HCT116 (cell line): ENCODE measurements around the gene PGGHG. TPM values are rescaled to one million over a fixed set of nuclear protein-coding genes. Genes with fewer than 3 reads are reported as not detected.

ENCODE experiments used
- ATAC-seq: fragments of 200-7000 bp; cut with Tn5 transposase; 2 replicates; pipeline ENCODE4 v1.9.1; 2020; ENCODE audit warnings: mild to moderate bottlenecking, moderate library complexity
- BruUV-seq: library from RNA; stranded (reverse); fragments of 400-500 nt; replicated peaks from 2 replicates; lab custom pipeline; 2021; lab: Mats Ljungman, UMichigan
- CTCF ChIA-PET: fragments of 300-600 bp; sonication (Branson Sonifier 250); formaldehyde crosslinking; loops from one replicate; lab custom pipeline; 2021; ENCODE audit warnings: antibody characterized with exemption; lab: Charles Lee
- POLR2A ChIA-PET: fragments of 300-600, 350-600 bp; sonication (Branson Sonifier 250); formaldehyde crosslinking; loops from one replicate; lab custom pipeline; 2021; ENCODE audit warnings: antibody characterized with exemption; lab: Charles Lee
- RAD21 ChIA-PET, 2 experiments: fragments of 300-600 bp; sonication (Branson Sonifier 250); formaldehyde crosslinking; loops; one replicate each; lab custom pipeline; 2023; ENCODE audit warnings: low total read pairs in 2 of 2; ENCODE audit not compliant: uncharacterized antibody in 2 of 2, unreplicated experiment in 2 of 2, low non-redundant PET in 1 of 2; lab: Charles Lee
- DNase-seq: peaks from one replicate; pipeline ENCODE4 v3.0.0-alpha.2; 2010; ENCODE audit warnings: low read depth, low spot score
- H2AFZ ChIP-seq: fragments of 200-600 bp; shearing (Covaris generic), sonication (generic); 2 replicates; pipeline ENCODE4 v1.6.1; 2017; ENCODE audit warnings: low read depth, mixed run types, mixed read lengths, antibody characterized with exemption, low read length; ENCODE audit not compliant: poor library complexity, severe bottlenecking
- H3K27ac ChIP-seq: 2 replicates; pipeline ENCODE4 v1.5.1; 2012; ENCODE audit warnings: low read depth, low read length
- H3K27me3 ChIP-seq: fragments of 200-600 bp; sonication (generic); 2 replicates; pipeline ENCODE4 v1.6.1; 2016; ENCODE audit warnings: mixed run types, low read length, mixed read lengths; ENCODE audit not compliant: insufficient read depth
- H3K36me3 ChIP-seq, 2 experiments: fragments of 200-500 bp in 1 of 2; fragments of 200-600 bp in 1 of 2; sonication (Bioruptor generic) in 1 of 2; sonication (generic) in 1 of 2; 2 replicates each; pipeline versions ENCODE4 v1.5.1 to v1.6.1; 2014 to 2016; ENCODE audit warnings: low read length in 2 of 2, inconsistent platforms in 1 of 2, mixed read lengths in 1 of 2, mixed run types in 1 of 2; ENCODE audit not compliant: insufficient read depth in 2 of 2, control insufficient read depth in 1 of 2
- H3K4me1 ChIP-seq, 2 experiments: fragments of 200-600 bp in 1 of 2; sonication (generic) in 1 of 2; 2 replicates each; pipeline versions ENCODE4 v1.5.1 to v1.6.1; 2012 to 2017; ENCODE audit warnings: low read length in 2 of 2, inconsistent platforms in 1 of 2, mild to moderate bottlenecking in 1 of 2, mixed read lengths in 1 of 2, mixed run types in 1 of 2, moderate library complexity in 1 of 2; ENCODE audit not compliant: insufficient read depth in 2 of 2, control insufficient read depth in 1 of 2
- H3K4me2 ChIP-seq: fragments of 200-600 bp; sonication (generic); 2 replicates; pipeline ENCODE4 v1.6.1; 2017; ENCODE audit warnings: mixed run types, low read length, mixed read lengths
- H3K4me3 ChIP-seq, 2 experiments: fragments of 200-600 bp in 1 of 2; sonication (generic) in 1 of 2; replicated peaks in 1 of 2; 2 replicates each; pipeline ENCODE4 v1.5.1; 2011 to 2016; ENCODE audit warnings: low read length in 2 of 2, control low read depth in 1 of 2, low read depth in 1 of 2, mild to moderate bottlenecking in 1 of 2, mixed read lengths in 1 of 2, mixed run types in 1 of 2
- H3K79me2 ChIP-seq: fragments of 200-600 bp; sonication (generic); 2 replicates; pipeline ENCODE4 v1.6.1; 2017; ENCODE audit warnings: mild to moderate bottlenecking, mixed run types, low read length, moderate library complexity, mixed read lengths; ENCODE audit not compliant: insufficient read depth
- H3K9ac ChIP-seq: fragments of 200-600 bp; sonication (generic); 2 replicates; pipeline ENCODE4 v1.6.1; 2016; ENCODE audit warnings: low read length, mixed read lengths
- H3K9me2 ChIP-seq: fragments of 200-600 bp; sonication (generic), shearing (Covaris generic); 2 replicates; pipeline ENCODE4 v1.6.1; 2017; ENCODE audit warnings: mixed run types, mild to moderate bottlenecking, moderate library complexity; ENCODE audit not compliant: insufficient read depth
- H3K9me3 ChIP-seq, 2 experiments: fragments of 200-500 bp in 1 of 2; fragments of 200-600 bp in 1 of 2; sonication (Bioruptor generic) in 1 of 2; sonication (generic) in 1 of 2; 2 replicates each; pipeline ENCODE4 v1.6.1; 2014 to 2017; ENCODE audit warnings: low read length in 2 of 2, mixed read lengths in 2 of 2, inconsistent platforms in 1 of 2, low read depth in 1 of 2, mild to moderate bottlenecking in 1 of 2, mixed run types in 1 of 2, moderate library complexity in 1 of 2; ENCODE audit not compliant: control insufficient read depth in 1 of 2, insufficient read depth in 1 of 2
- H4K20me1 ChIP-seq: fragments of 200-600 bp; sonication (generic), shearing (Covaris generic); 2 replicates; pipeline ENCODE4 v1.6.1; 2017; ENCODE audit warnings: mixed run types, mild to moderate bottlenecking, moderate library complexity; ENCODE audit not compliant: insufficient read depth
- ATF3 ChIP-seq: IDR thresholded peaks from 2 replicates; pipeline ENCODE4 v1.6.1; 2012
- CBX3 ChIP-seq: IDR thresholded peaks from 2 replicates; pipeline ENCODE4 v1.6.1; 2012; ENCODE audit warnings: low read depth
- CEBPB ChIP-seq: IDR thresholded peaks from 2 replicates; pipeline ENCODE4 v1.6.1; 2012; ENCODE audit warnings: low read depth
- ELF1 ChIP-seq: IDR thresholded peaks from 2 replicates; pipeline ENCODE4 v1.6.1; 2012; ENCODE audit warnings: low read depth, borderline replicate concordance
- EZH2phosphoT487 ChIP-seq: fragments of 200-600 bp; IDR thresholded peaks from 2 replicates; pipeline ENCODE4 v1.6.1; 2018; ENCODE audit warnings: antibody characterized with exemption, borderline replicate concordance
- FOSL1 ChIP-seq: IDR thresholded peaks from 2 replicates; pipeline ENCODE4 v1.6.1; 2012; ENCODE audit warnings: low read depth
- JUND ChIP-seq: IDR thresholded peaks from 2 replicates; pipeline ENCODE4 v1.6.1; 2012
- POLR2A ChIP-seq: IDR thresholded peaks from 2 replicates; pipeline ENCODE4 v1.7.0; 2011; ENCODE audit warnings: borderline replicate concordance; ENCODE audit not compliant: insufficient read depth, insufficient read length; ENCODE audit errors: extremely low read depth
- POLR2AphosphoS5 ChIP-seq: IDR thresholded peaks from 2 replicates; pipeline ENCODE4 v1.6.1; 2011; ENCODE audit warnings: mild to moderate bottlenecking, low read depth, low read length, moderate library complexity
- RAD21 ChIP-seq: IDR thresholded peaks from 2 replicates; pipeline ENCODE4 v1.6.1; 2012; ENCODE audit warnings: low read depth, mild to moderate bottlenecking
- REST ChIP-seq: IDR thresholded peaks from 2 replicates; pipeline ENCODE4 v1.6.1; 2012; ENCODE audit warnings: low read depth
- SP1 ChIP-seq: IDR thresholded peaks from 2 replicates; pipeline ENCODE4 v1.6.1; 2012; ENCODE audit warnings: low read depth
- SRF ChIP-seq: IDR thresholded peaks from 2 replicates; pipeline ENCODE4 v1.6.1; 2012; ENCODE audit warnings: low read depth
- TCF7L2 ChIP-seq: IDR thresholded peaks from 2 replicates; pipeline ENCODE4 v1.7.0; 2011; ENCODE audit warnings: borderline replicate concordance, inconsistent platforms; ENCODE audit not compliant: insufficient read depth, insufficient read length; ENCODE audit errors: extremely low read depth
- ZFX ChIP-seq: fragments of 450-650 bp; IDR thresholded peaks from 2 replicates; pipeline ENCODE4 v1.6.1; 2017
- ZNF274 ChIP-seq: fragments of 200-500 bp; sonication (Bioruptor generic); IDR thresholded peaks from 2 replicates; pipeline ENCODE4 v1.6.1; 2014; ENCODE audit warnings: mild to moderate bottlenecking, low read depth, low read length, inconsistent platforms
- intact Hi-C: fragments of 100-400 bp; cut with micrococcal nuclease; formaldehyde crosslinking; loops from 2 replicates; pipeline ENCODE4 v1.10.0; 2022
- total RNA-seq: library from RNA; stranded (reverse); gene quantifications from one replicate; pipeline ENCODE4 v1.2.1, GENCODE V29; 2021; ENCODE audit not compliant: unreplicated experiment

Gene PGGHG
- total RNA-seq, 1 experiment from 2014 or later = 57.5 TPM

GRCh38 chr11:331358-332060 lies 42.6 kb downstream of the PGGHG start:
- H3K4me3 ChIP-seq = no peak overlapping the region
- H3K79me2 ChIP-seq = no peaks in the 10 kb centered on the region
- RAD21 ChIA-PET = no interaction called here
- no TSS peak for BruUV-seq
- no peak overlapping the region for H2AFZ ChIP-seq
- TF ChIP-seq FOSL1 (no peak), EZH2phosphoT487 (no peak), RAD21 (no peak), ZNF274 (no peak), ELF1 (no peak), CEBPB (no peak)
- H4K20me1 ChIP-seq = no peaks in the 10 kb centered on the region
- H3K36me3 ChIP-seq = no peaks in the 10 kb centered on the region
- DNase-seq = no peak
- CTCF ChIA-PET = no interaction called here
- H3K27me3 ChIP-seq = no peaks in the 10 kb centered on the region
- peaks cover 0 to 7% of the 10 kb centered on the region in 2 experiments; a peak in 2 of 4 replicates for H3K4me1 ChIP-seq
- no peak overlapping the region for H3K4me2 ChIP-seq
- POLR2A ChIA-PET = no interaction called here
- H3K9ac ChIP-seq = no peak overlapping the region
- ATAC-seq = no peak
- no peak overlapping the region for H3K27ac ChIP-seq
- no peaks in the 10 kb centered on the region; a peak in 1 of 4 replicates for H3K9me3 ChIP-seq
- intact Hi-C loops = no loop called here
- H3K9me2 ChIP-seq = no peaks in the 10 kb centered on the region

- no peak overlapping the region for H3K9ac ChIP-seq
- no peak overlapping the region for H3K4me3 ChIP-seq
- no peak for ATAC-seq
- no peak overlapping the region for H3K4me2 ChIP-seq
- no peaks in the 10 kb centered on the region for H4K20me1 ChIP-seq
- H3K36me3 ChIP-seq = no peaks in the 10 kb centered on the region
- no peaks in the 10 kb centered on the region for H3K9me2 ChIP-seq
- H3K9me3 ChIP-seq = no peaks in the 10 kb centered on the region; a peak in 1 of 4 replicates
- RAD21 ChIA-PET = no interaction called here
- intact Hi-C loops = no loop called here
- TF ChIP-seq EZH2phosphoT487 = no peak
- TF ChIP-seq SP1 = no peak
- TF ChIP-seq REST = no peak
- no peak for TF ChIP-seq CBX3
- TF ChIP-seq JUND = no peak
- TF ChIP-seq RAD21 = no peak
- TF ChIP-seq TCF7L2 = no peak
- TF ChIP-seq FOSL1 = no peak
- no peak for TF ChIP-seq ATF3
- TF ChIP-seq SRF = no peak
- TF ChIP-seq ZFX = no peak
- TF ChIP-seq POLR2A = no peak
- TF ChIP-seq POLR2AphosphoS5 = no peak
- TF ChIP-seq, all 23 proteins: peak for 0
- Histone ChIP-seq H3K79me2 (no peaks in the 10 kb centered on the region), H3K27me3 (no peaks in the 10 kb centered on the region), H2AFZ (no peak overlapping the region), H3K27ac (no peak overlapping the region), H3K4me1 (peaks cover 0 to 7% of the 10 kb centered on the region in 2 experiments; a peak in 2 of 4 replicates)
- ChIA-PET CTCF (no interaction called here), POLR2A (no interaction called here)
- DNase-seq = no peak
- BruUV-seq = no TSS peak
These were observed 43.9 kb downstream of the PGGHG start for GRCh38 chr11:332651-333480.
